NCI-H748 (cell line): ENCODE data around the gene FAM107B.
"Not testable (repeated sequence)": the region's sequence is repeated elsewhere in the genome, so short reads cannot be mapped to it uniquely, and the experiment has no call there.

Experiments
- DNase-seq: peaks from one replicate; lab custom pipeline; 2025; ENCODE audit not compliant: unreplicated experiment; lab: John Stamatoyannopoulos, UW

Gene FAM107B

DNA sequence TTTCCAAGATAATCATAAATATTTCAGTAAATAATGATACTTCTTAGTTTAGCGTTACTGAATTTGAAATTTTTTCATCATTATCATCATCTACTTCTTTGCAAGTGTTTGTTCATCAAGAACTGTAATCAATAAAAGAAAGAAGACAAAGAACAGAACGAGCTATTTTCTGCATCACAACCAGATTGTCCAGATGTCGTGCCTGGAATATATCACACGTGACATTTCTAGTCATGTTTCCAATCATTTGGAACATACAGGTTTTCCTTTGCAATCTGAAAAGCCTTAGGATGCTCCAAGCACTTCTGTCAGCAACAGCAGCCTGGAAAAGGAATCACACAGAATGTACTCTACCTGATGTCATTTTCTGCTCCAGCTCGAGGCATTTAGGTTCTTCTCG lies 107.4 kb downstream of the FAM107B start:
- no peak for DNase-seq

DNA sequence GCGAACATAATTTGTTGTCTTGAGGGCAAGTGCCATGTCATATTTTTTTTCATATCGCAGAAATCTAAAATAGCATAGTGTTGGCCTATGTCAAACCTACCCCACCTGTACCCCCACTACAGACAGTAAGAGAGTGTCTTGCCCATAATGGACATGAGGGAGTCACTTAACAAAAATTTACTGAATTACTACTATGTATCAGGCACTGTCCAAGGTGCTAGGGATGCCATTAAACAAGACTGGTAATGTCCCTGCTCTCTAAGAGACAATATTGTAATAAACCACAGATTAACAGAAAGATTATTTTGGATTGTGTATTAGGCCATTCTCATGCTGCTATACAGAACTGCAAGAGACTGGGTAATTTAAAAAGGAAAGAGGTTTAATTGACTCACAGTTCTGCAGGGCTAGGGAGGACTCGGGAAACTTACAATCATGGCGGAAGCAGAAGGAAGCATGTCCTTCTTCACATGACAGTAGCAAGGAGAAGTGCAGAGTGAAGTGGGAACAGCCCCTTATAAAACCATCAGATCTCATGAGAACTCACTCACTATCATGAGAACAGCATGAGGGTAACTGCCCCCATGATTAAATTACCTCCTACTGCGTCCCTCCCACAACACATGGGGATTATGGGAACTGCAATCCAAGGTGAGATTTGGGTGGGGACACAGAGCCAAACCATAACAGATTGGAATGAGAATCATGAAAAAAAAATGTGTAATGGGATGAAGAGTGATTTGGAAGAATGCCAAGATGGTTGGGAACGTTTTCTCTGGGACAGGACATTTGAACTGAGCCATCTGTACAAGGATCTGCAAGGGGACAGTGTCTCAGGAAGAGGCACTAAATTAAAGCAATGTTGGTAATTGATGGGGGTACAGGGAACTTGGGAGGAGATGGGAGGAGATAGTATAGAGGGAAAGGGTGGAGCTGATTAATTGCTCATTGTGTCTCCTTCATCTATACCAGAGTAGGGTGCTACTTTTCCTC lies 108.5 kb downstream of the FAM107B start:
- DNase-seq, result no peak

DNA sequence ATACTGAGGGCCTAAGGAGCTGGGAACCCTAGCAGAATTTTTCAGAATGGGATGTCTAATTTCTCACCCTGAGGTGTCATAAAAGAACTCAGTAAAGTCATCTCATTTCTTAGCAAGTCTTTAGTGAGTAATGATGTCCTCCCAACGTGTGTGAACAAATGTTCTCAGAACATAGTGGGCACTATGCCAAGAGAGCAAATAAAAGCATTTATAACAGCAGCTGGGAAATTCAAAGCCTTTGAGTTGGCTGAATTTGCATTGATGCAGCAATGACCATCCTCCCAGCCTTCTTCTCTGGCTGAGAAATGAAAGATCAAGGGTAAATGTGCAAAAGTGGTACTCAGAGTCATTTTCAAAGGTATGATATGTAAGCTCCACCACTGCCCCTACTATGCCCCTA lies 109.4 kb downstream of the FAM107B start:
- peak; percentile 86 for DNase-seq

DNA sequence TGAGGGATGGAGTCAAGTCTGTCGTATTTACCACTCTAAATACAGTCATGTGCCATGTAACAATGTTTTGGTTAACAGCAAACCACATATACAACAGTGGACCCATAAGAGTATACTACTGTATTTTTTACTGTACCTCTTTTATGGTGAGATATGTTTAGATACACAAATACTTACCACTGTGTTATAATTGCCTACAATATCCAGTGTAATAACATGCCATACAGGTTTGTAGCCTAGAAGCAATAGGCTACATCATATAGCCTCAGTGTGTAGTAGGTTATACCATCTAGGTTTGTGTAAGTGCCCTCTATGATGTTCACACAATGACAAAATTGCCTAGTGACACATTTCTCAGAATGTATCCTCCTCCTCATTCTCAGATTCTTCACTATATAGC lies 110.4 kb downstream of the FAM107B start:
- DNase-seq, result no peak

DNA sequence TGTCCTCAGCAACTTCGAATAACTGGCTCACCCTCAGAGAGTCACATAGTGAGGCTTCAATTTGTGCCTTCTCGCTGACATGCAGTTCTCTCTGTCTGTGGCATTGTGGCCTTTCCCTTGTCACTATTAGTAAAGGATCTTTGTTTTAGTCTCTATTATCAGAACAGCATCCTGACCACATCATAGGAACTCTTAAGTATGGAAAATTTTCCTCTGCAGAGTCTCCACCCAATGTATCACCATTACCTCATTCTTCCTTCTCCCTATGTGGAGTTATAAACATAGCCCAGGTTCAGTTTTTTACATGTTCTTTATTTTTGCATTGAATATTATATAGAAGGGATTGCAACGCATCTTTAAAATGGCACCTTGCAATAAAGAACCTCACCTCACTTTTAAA lies 112.9 kb downstream of the FAM107B start:
- no peak for DNase-seq

DNA sequence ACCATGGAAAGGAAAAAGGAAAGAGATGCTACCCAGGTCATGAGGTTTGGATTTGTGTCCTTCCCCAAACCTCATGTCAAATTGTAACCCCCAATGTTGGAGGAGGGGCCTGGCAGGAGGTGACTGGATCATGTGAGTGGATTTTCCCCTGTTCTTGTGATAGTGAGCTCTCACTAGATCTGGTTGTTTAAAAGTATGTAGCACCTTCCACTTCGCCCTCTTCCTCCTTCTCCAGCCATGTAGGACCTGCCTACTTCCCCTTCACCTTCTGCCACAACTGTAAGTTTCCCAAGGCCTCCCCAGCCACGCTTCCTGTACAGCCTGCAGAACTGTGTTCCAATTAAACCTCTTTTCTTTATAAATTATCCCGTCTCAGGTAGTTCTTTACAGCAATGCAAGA lies 113.9 kb downstream of the FAM107B start:
- no peak for DNase-seq

DNA sequence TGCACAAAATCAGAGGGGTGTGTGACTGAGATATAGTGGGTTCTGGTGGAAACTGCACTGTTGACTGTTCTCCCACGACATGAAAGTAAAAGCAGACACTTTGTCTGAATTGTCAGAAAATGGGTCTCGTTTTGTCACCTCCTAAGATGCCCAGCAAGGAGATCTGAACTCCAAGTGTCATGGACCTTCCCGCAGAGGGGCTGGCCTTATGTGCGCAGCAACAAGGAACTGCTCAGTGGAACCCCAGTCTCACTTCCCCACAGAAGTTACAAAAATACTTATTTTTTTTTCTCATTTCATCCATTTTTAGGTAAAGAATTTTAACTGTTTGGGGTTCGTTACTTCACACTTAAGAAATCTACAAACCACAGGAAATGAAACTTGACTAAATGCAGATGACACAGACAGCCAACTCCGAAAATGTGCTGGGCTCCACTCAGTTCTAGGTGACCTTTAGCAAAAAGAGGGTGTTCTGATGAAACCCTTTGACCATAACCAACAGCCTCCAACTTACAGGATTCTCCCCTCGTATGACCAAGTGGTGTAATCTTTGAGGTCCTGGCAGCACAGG lies 115.0 kb downstream of the FAM107B start:
- DNase-seq, result no peak

DNA sequence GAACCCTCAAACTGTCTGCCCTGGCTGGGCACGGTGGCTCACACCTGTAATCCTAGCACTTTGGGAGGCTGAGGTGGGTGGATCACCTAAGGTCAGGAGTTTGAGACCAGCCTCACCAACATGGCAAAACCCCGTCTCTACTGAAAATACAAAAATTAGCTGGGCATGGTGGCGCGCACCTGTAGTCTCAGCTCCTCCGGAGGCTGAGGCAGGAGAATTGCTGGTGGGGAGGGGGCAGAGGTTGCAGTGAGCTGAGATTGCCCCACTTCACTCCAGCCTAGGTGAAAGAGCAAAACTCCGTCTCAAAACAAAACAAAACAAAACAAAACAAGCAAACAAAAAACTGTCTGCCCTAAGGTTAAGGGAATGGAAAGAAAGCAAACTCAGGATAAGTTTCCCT lies 115.6 kb downstream of the FAM107B start:
- not testable (repeated sequence) for DNase-seq

DNA sequence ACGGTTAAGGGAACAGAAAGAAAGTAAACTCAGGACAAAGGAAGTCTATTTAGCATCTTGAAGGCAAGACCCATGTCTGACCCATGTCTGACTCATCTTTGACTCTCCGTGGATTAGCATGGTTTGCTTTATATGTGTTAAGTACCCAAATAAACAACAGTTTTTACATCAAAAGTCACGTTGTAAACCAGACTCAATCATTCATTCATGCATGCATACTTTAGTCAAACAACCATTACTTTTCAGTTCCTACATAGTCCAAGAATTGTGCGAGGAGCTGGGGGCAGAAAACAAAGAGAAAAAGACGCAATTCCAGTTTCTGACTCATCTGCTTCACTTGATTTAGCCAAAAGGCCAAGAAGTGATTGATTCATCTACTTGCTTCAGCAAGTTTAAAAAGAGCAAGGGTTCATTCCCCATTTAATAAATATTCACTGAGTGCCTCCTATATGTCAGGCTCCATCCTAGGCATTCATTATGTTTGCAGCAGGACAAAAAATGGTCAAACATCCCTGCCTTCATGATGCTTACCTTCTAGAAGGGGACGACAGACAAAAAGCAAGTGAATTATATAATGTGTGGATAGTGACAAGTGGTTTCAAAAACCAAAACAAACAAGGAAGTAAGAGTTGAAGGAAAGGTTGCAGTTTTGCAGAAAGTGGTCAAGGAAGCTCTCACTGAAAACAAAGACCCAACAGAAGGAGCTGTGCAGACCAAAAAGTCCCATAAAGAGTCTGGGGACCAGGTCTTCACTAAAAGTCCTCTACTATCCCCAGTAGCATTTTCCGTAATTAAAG lies 116.2 kb downstream of the FAM107B start:
- DNase-seq, result no peak

DNA sequence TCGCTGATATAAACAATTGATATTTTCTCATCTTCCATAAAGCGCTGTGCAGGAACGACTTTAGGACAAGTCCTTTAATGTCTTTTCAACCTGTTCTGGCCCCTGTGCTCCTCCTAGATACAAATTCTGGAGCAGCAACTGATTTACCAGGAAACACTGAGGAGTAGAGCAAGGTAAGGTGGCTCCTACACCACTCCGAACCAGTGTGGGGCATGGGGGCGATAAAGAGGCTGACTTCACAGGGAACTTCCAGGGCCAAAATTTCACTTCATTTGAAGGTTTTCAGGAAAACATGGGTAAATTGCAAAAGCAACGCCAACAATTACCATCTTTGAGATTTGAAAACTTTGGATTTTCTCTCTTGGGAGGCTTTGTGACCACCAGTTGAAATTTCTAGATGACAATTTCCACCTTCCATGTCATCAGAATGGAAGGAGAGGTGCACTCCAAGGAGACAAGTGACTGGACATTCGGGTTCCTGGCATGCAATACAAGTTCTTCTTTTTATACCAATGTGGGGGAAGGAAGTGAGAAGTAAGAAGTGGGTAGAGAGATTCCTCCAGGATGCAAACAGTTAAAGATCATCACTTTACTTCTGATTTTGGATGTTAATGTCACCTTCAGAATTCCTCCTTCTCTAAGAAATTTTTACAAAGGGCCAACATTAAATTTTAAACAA lies 118.5 kb downstream of the FAM107B start:
- DNase-seq, result no peak

DNA sequence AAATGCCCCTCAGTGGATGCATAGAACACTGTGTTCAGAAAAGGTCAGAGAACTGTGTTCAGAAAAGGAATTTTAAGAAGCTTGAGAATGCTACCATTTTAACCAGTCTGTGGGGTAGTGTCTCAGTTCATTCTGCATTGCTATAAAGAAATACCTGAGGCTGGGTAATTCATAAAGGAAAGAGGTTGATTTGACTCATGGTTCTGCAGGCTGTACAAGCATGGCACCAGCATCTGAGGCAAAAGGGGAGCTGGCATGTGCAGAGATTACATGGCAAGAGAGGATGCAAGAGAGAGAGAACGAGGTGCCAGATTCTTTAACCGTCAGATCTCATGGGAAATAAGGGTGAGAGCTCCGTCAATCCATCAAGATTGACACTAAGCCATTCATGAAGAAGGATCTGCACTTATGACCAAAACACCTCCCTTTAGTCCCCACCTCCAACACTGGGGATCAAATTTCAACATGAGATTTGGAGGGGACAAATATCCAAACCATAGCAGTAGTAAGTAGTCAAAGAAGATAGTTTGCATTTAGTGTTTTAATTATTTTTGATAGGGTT lies 119.8 kb downstream of the FAM107B start:
- peak; percentile 5 for DNase-seq

DNA sequence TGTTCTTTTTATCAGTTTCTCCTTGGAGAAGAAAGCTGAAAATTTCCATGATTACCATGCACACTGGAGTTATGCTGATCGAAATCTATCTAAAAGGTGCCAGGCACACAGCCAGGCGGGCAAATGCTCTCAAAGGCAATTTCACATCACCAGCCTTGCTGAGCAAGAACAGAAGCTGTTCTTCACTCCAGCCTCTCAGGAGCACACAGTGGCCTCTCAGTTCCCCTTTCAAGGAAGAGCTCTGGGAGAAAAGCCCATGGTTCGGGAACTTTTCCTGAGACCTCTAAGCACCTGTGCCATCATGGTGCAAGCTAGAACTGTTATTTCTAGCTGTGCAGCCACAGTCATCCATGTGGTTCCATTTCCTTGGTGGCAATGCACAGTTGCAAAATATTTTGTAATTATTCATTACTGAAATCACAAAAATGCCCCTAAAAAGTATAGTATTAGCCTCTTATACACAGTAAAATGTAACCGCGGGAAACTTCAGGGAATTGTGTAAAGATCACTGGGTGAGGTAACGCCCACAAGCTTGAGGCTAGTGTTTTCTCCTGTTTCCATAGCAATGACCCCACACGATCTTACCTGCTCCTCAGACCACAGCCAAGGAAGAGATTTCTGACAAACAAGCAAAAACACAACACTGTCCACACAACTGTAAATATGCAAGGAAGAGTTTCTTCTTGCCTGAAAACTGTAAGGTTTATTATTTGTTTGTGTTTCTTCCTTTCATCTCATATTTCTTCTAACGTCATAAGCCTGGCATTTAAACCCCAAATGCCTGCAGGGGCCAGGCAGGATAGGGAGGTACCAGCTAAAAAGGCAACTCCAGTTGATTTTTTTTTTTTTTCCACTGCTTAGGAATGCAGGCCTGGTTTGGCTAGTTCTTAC lies 121.2 kb downstream of the FAM107B start:
- peak; percentile 48 for DNase-seq

DNA sequence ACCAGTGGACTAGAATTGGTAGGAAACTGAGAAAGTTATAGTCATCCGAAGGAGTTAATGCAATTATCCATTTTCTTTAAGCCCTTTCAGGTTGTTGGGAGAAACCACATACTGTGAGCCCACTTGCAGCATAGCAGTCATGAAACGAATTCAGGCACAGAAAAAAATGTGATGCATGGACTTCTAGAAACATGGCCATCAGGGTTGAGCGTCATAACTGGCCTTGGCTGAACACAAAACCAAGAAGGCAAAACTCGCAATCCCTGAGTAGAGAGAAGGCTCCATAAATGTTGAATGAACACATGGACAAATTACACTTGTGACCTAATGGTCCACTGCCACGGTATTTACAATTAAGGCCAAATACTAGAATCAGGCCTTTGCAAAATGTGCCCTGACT lies 121.9 kb downstream of the FAM107B start:
- DNase-seq, result no peak

DNA sequence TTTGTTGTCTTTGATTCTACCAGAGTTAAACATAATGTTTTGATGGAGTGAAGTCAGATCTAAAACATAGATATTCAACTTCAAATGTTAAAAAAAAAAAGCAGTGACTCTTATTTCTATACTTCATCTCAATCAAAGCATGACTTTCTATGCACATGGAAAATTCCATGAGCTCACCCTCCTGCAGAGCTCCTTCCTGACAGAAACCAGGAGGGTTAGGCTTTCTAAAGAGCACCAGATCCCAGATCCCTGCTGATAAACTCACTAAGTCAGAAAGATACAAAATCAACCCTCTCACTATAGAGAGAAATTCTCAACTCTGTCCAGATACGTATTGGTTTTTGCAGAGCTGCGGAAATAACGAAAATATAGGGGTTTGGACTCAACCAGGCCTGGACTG lies 122.6 kb downstream of the FAM107B start:
- no peak for DNase-seq

DNA sequence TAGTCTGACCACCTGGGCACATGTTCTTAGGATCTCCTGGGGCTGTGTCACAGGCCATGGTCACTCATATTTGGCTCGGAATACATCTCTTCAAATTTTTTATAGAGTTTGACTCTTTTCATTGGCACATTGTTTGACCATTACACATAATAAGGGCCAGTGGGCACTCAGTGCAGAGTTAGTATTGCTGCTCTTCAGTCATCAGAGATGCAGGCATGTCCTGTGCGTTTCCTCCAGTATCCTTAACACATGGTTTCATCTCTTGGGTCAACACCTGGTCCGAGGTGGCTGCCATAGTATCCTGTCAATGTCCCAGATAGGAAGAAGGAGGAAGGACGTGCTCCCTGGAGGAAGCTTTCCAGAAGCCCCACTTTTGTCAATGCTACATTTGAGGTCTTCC lies 125.0 kb downstream of the FAM107B start:
- DNase-seq, result no peak

DNA sequence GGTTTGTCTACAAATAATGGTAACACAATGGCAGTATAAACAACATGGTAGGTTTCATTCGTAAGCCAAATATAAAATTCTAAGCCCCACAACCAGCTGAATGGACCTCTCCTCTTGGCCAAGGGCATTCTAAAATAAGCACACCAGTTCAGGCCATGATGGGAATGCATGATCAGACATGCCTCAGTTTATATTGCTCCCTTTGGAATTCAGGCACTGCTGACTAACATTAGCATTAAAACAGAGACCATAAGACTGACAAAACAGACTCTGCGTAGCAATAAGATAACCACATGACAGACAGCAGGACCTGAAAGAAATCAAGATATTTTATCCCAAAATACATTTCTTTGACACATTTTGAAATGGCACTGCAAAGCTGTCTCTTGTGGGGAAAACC lies 125.8 kb downstream of the FAM107B start:
- peak; percentile 43 for DNase-seq

DNA sequence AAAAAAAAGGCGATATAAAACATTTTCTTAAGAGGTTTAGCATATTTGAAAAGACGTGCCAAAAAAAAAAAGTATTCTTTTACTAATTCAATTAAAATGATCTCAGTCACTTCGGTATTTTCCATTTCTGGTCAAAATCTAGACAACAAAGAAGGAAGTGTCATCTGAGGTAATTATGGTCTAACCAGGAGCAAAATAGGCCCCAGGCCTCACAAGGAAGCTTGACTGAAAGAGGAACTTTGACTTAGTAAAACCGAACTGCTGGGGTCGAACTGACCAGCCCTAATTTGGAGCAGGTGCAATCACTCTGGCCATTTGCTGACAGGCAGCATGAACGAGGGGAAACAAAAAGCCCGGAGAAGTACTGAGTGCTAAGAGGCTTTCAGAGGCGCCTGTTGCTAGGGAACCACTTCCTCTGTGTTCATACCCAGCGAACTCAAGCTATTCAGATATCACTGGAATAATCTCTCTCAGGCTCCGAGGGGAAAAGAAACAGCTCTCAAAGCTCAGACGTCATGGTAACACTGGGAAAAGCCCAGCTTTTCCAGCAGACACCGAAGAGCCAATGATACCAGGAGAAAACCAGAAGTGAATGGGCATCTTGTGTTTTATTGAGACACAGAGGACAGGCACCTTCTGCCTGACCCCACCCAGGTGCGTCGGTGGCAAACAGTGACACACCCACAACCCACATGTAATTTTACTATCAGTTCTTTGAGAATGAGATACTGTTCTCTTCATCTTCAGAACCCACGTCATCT lies 126.5 kb downstream of the FAM107B start:
- DNase-seq, result peak; percentile 98

DNA sequence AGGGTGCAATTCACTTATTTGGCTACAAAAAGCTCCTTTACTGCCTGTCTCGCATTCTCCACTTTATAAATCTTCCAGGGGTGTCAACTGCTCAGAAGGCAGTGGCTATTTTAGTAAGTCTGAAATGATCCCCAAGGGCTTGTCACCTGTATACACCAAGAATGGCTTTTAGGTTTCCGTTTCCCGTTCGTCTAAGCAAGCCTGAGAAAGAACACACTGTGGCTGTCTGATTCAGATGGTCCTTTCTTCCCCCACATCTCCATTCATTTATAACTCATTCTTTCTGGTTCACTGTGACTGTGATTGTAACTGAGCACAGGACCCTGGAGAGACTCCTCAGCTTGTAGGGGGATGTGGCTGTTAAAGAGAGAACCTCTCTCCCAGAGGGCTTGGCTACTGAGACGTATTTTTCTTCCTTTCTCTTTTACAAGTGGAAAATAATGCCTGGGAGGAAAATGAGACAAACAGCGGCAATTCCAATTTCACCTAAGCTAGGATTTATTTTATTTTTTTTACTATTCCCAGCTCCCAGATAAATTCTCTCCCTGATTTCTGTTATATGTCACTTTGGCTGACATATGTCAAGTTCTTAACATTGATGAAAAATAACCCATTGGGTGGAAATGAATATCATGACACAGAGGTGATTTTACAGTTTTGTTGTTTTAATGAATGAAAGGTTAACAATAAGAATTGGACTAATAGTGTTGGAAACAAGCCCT lies 129.3 kb downstream of the FAM107B start:
- DNase-seq, result no peak
